ENCODE measurements around the gene VAPA. TPM values are rescaled to one million over a fixed set of nuclear protein-coding genes. Genes with fewer than 3 reads are reported as not detected.
"Not testable (repeated sequence)": the region's sequence is repeated elsewhere in the genome, so short reads cannot be mapped to it uniquely, and the experiment has no call there.

Gene VAPA
- total and polyA plus RNA-seq, 2 donors (not counting 1 experiment from before 2014, with no cell fraction given) = 47.7 to 109 TPM

DNA sequence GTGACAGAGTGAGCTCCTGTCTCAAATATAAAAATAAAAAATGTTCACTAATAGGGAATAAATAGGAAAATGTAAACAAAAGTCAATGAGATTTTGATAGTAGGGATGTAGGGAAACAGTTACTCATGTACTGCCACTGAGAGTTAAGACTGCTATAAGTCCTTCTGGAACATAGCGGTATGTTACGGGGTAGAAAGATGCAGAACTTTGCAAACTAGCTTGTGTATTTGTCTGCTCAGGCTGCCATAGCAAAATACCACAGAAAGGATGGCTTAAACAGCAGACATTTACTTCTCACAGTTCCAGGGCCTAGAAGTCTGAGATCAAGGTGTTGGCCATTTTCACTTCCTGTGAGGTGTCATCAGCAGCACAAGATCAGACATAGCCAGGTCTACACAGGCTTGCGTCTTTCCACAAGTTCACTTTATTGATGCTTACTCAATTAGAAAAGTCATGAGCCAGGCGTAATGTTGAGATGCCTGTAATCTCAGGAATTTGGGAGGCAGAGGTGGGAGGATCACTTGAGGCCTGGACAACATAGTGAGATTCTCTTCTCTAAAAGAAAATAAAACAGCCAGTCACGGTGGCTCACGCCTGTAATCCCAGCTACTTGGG, 19.3 kb upstream of the VAPA start:
- Histone ChIP-seq H4K20me1 (ENCODE audit: control insufficient read depth, insufficient read depth, low read length, poor library complexity, severe bottlenecking) (no peaks in the 10 kb centered on the region), H3K9me3 (ENCODE audit: control extremely low read depth in 1 of 3, control insufficient read depth in 2 of 3, insufficient read depth in 1 of 3, low read length in 2 of 3) (no peaks in the 10 kb centered on the region), H3K4me2 (replicated peaks; ENCODE audit: low read depth, low read length, poor library complexity, severe bottlenecking) (no peak overlapping the region), H2AFZ (ENCODE audit: insufficient read depth, low read depth, low read length, poor library complexity, severe bottlenecking) (no peak overlapping the region), H3K27ac (ENCODE audit: low read length in 2 of 2) (no peak overlapping the region), H3K36me3 (replicated peaks in 1 of 2; ENCODE audit: control extremely low read depth in 1 of 2, control insufficient read depth in 1 of 2, extremely low read depth in 1 of 2, insufficient read depth in 2 of 2, low read length in 1 of 2) (no peaks in the 10 kb centered on the region), H3K4me1 (ENCODE audit: control insufficient read depth in 2 of 2, insufficient read depth in 2 of 2, low read length in 2 of 2) (no peaks in the 10 kb centered on the region), H3K79me2 (ENCODE audit: control insufficient read depth, insufficient read depth, low read length) (no peaks in the 10 kb centered on the region), H3K27me3 (replicated peaks in 1 of 4; ENCODE audit: control extremely low read depth in 1 of 4, control insufficient read depth in 3 of 4, insufficient read depth in 4 of 4, low read length in 3 of 4) (no peaks in the 10 kb centered on the region), H3K4me3 (ENCODE audit: control extremely low read depth in 1 of 5, extremely low read depth in 1 of 5, insufficient read depth in 1 of 5, low read depth in 2 of 5, low read length in 4 of 5) (no peak overlapping the region), H3K9ac (ENCODE audit: low read length) (no peak overlapping the region)
- ChIA-PET CTCF (no interaction called here), POLR2A (no interaction called here)
- no peak for DNase-seq
- no peak for ATAC-seq (ENCODE audit: low read depth)
- Mint-ChIP-seq H3K27me3 (peaks cover 4% of the 10 kb centered on the region), H3K9me3 (ENCODE audit: insufficient read depth) (no peaks in the 10 kb centered on the region), H3K4me1 (no peaks in the 10 kb centered on the region), H3K27ac (no peak overlapping the region), H3K4me3 (no peak overlapping the region)
- intact Hi-C loops (cut with micrococcal nuclease) = no loop called here
- TF ChIP-seq, protein P1, sequence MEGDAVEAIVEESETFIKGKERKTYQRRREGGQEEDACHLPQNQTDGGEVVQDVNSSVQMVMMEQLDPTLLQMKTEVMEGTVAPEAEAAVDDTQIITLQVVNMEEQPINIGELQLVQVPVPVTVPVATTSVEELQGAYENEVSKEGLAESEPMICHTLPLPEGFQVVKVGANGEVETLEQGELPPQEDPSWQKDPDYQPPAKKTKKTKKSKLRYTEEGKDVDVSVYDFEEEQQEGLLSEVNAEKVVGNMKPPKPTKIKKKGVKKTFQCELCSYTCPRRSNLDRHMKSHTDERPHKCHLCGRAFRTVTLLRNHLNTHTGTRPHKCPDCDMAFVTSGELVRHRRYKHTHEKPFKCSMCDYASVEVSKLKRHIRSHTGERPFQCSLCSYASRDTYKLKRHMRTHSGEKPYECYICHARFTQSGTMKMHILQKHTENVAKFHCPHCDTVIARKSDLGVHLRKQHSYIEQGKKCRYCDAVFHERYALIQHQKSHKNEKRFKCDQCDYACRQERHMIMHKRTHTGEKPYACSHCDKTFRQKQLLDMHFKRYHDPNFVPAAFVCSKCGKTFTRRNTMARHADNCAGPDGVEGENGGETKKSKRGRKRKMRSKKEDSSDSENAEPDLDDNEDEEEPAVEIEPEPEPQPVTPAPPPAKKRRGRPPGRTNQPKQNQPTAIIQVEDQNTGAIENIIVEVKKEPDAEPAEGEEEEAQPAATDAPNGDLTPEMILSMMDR (IDR thresholded peaks at IDR 0.05) = no peak
- 100% methylated on average over 2 of the region's 6 CpGs for WGBS (ENCODE audit: insufficient coverage)

DNA sequence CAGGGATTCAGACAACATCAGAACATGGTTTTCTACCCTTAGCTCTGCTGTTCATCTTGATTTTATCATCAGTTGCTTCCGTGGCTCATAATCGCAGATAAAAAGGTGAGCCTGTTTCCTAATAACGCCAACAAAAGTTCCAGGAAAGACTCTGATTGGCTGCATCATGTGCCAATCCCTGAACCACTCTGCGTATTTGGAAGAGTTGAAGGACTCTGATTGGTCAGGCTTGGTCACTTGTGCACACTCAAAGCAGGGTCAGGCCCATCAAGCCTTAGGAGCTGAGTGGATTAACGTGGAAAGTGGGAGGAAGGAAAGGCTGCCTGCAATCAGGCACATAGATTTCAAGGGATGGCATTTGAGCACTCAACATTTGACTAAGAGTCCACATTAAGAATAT, 16.7 kb upstream of the VAPA start:
- Histone ChIP-seq H3K9me3 (ENCODE audit: control extremely low read depth in 1 of 3, control insufficient read depth in 2 of 3, insufficient read depth in 1 of 3, low read length in 2 of 3) (no peaks in the 10 kb centered on the region), H3K4me2 (replicated peaks; ENCODE audit: low read depth, low read length, poor library complexity, severe bottlenecking) (no peak overlapping the region), H3K27me3 (replicated peaks in 1 of 4; ENCODE audit: control extremely low read depth in 1 of 4, control insufficient read depth in 3 of 4, insufficient read depth in 4 of 4, low read length in 3 of 4) (no peaks in the 10 kb centered on the region), H2AFZ (ENCODE audit: insufficient read depth, low read depth, low read length, poor library complexity, severe bottlenecking) (no peak overlapping the region), H3K36me3 (replicated peaks in 1 of 2; ENCODE audit: control extremely low read depth in 1 of 2, control insufficient read depth in 1 of 2, extremely low read depth in 1 of 2, insufficient read depth in 2 of 2, low read length in 1 of 2) (no peaks in the 10 kb centered on the region), H3K9ac (ENCODE audit: low read length) (no peak overlapping the region), H3K27ac (ENCODE audit: low read length in 2 of 2) (no peak overlapping the region), H3K4me1 (ENCODE audit: control insufficient read depth in 2 of 2, insufficient read depth in 2 of 2, low read length in 2 of 2) (no peaks in the 10 kb centered on the region), H4K20me1 (ENCODE audit: control insufficient read depth, insufficient read depth, low read length, poor library complexity, severe bottlenecking) (no peaks in the 10 kb centered on the region), H3K4me3 (ENCODE audit: control extremely low read depth in 1 of 5, extremely low read depth in 1 of 5, insufficient read depth in 1 of 5, low read depth in 2 of 5, low read length in 4 of 5) (no peak overlapping the region), H3K79me2 (ENCODE audit: control insufficient read depth, insufficient read depth, low read length) (no peaks in the 10 kb centered on the region)
- Mint-ChIP-seq H3K27me3 (peaks cover 4% of the 10 kb centered on the region), H3K4me1 (no peaks in the 10 kb centered on the region), H3K9me3 (ENCODE audit: insufficient read depth) (no peaks in the 10 kb centered on the region), H3K4me3 (no peak overlapping the region), H3K27ac (no peak overlapping the region)
- ChIA-PET CTCF (no interaction called here), POLR2A (no interaction called here)
- ATAC-seq (ENCODE audit: low read depth) (no peak), DNase-seq (no peak)
- TF ChIP-seq EZH2 (IDR thresholded peaks at IDR 0.05; ENCODE audit: borderline replicate concordance, insufficient read depth, low read depth, low read length, poor library complexity, severe bottlenecking) = no peak
- intact Hi-C loops (cut with micrococcal nuclease) = no loop called here
- 95% methylated on average over 4 of the region's 5 CpGs for WGBS (ENCODE audit: insufficient coverage)

DNA sequence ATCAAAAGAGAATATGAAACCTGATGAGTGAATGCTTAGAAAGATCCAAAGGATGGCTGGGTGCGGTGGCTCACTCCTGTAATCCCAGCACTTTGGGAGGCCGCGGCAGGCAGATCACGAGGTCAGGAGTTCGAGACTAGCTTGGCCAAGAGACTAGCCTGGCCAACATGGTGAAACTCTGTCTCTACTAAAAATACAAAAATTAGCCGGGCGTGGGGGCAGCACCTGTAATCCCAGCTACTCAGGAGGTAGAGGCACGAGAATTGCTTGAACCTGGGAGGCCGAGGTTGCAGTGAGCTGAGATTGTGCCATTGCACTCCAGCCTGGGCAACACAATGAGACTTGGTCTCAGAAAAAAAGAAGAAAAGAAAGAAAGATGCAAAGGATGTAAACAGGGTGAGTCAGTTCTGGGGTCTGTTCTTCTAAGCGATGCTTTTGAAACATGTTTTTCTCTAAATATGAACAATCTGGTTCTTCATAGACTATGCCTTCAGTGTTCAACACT, 16.0 kb upstream of the VAPA start:
- H3K4me1 Mint-ChIP-seq; POLR2A ChIA-PET; H3K27ac ChIP-seq (ENCODE audit: low read length in 2 of 2); H4K20me1 ChIP-seq (ENCODE audit: control insufficient read depth, insufficient read depth, low read length, poor library complexity, severe bottlenecking); CTCF ChIA-PET; H3K4me3 ChIP-seq (ENCODE audit: control extremely low read depth in 1 of 5, extremely low read depth in 1 of 5, insufficient read depth in 1 of 5, low read depth in 2 of 5, low read length in 4 of 5); intact Hi-C loops (cut with micrococcal nuclease); H3K27ac Mint-ChIP-seq; H3K4me3 Mint-ChIP-seq; H3K27me3 ChIP-seq (replicated peaks in 1 of 4; ENCODE audit: control extremely low read depth in 1 of 4, control insufficient read depth in 3 of 4, insufficient read depth in 4 of 4, low read length in 3 of 4); H3K4me2 ChIP-seq (replicated peaks; ENCODE audit: low read depth, low read length, poor library complexity, severe bottlenecking); H3K27me3 Mint-ChIP-seq; ATAC-seq (ENCODE audit: low read depth); H3K9me3 ChIP-seq (ENCODE audit: control extremely low read depth in 1 of 3, control insufficient read depth in 2 of 3, insufficient read depth in 1 of 3, low read length in 2 of 3); H3K9ac ChIP-seq (ENCODE audit: low read length); H2AFZ ChIP-seq (ENCODE audit: insufficient read depth, low read depth, low read length, poor library complexity, severe bottlenecking); H3K9me3 Mint-ChIP-seq (ENCODE audit: insufficient read depth); DNase-seq; H3K4me1 ChIP-seq (ENCODE audit: control insufficient read depth in 2 of 2, insufficient read depth in 2 of 2, low read length in 2 of 2); H3K79me2 ChIP-seq (ENCODE audit: control insufficient read depth, insufficient read depth, low read length); H3K36me3 ChIP-seq (replicated peaks in 1 of 2; ENCODE audit: control extremely low read depth in 1 of 2, control insufficient read depth in 1 of 2, extremely low read depth in 1 of 2, insufficient read depth in 2 of 2, low read length in 1 of 2): not testable (repeated sequence)
- WGBS (ENCODE audit: insufficient coverage) = 88% methylated on average over 9 of the region's 10 CpGs

Measured in B cell (primary cell).